NCI-H82 (cell line): Measurements from ENCODE around the gene A3GALT2.
A peak's percentile ranks its signal among the peaks of the same experiment; 100 is the strongest.

Experiments used
- DNase-seq: peaks from one replicate; lab custom pipeline; 2025; lab: John Stamatoyannopoulos, UW

The A3GALT2 gene

DNA sequence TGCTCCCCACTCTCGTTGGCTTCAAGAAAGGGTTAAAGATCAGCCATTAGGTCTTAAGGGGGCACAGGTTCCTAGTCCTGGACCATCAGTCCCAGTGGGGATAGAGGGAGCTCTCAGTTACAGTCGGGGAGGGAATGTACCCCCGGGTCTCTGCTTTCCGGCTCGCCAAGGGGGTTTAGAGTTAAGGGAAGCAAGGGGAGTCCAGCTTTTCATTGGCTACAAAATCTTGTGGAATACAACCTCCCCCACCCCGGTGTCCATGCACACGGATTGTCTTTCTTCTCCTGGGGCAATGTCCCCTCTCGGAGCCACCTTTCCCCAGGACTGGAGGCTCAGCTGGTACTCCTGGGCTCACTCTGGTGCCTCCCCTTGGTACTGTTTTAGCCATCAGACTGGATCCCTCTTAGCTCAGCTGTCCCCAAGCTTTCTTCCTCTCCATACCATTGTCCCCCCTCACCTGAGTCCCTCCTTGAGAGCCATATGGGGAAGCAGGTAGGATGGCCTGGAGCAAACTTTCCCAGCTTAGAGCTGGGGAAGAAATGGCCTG lies at the start of gene A3GALT2:
A3GALT2 (minus strand) TSS at position 480 of the 547 bp plus-strand sequence; CDS start at position 480, 0 bp downstream.
- DNase-seq, result no peak

DNA sequence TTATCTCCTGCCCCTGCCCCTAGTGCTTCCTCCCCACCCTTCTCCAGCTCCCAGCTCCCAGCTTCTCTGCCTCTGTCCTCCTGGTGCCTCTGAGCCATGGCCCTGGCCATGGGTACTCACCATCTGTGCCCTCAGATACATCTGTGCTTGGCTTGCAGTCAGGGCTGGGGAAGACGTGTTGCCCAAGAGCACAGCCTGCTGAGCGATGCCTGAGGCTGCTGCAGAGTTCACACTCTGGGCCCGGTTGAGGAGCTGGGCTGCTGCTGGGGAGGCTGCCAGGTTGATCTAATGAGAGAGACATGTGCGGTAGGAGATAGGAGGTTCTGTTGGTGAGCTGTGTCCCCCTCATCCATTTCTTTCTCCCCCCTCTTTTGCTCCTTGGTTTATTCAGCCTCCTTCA lies 49.4 kb upstream of the A3GALT2 start:
- DNase-seq, result no peak

DNA sequence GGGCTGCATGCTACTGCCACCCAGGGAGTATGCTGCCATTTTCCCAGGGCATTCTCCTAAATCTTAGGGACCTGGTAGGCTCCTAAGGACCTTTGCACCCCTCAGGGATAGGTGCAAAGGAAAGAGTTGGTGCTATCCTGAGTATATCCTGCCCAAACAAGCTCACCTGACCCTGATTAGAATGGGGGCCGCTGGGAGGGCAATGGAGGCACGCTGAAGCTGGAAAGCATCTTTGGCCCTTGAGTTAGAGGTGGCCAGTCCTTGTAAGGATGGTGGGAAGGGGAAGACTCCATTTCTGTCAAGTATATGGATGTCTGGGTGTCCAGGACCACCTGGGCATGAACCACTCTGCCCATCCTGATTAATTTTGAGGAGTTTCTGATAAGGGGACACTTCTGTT lies 48.9 kb upstream of the A3GALT2 start:
- no peak for DNase-seq

DNA sequence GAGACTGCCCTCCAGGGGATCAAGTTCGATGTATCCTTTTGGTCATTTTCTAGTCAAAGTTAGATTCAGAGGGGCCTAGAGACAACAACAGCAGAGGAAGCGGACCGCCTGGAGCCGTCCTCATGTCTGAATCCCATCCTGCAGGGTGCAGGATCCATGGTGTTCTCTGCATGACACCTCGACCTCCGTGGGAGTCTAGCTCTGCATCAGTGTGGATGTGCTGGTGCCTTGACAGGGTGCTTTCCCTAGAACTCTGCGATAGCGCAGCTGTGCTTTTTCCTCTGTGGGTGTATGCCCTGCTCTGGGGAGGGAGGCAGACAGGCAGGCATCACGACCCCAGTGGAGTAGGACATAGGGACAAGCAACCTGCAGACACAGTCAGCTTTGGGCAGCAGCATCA lies 48.2 kb upstream of the A3GALT2 start:
- no peak for DNase-seq

DNA sequence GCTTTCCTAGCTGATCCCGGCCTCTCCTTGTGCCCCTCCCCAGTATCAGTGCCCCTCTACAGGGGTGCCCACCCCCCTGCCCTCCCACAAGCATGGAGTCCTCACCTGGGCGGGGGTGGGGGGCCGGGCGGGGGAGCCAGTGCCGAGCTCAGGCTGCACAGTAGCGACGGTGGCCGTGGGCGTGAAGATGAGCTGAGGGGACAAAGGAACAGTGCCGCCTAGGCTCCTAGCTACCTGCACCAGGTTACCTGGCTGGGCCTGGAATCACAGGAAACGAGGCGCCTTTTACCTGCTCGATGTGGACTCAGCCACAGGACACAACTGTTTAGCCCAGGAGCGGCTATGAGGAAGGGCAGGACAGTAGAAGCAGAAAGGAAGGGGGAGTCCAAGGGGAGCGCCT lies 47.5 kb upstream of the A3GALT2 start:
- no peak for DNase-seq

DNA sequence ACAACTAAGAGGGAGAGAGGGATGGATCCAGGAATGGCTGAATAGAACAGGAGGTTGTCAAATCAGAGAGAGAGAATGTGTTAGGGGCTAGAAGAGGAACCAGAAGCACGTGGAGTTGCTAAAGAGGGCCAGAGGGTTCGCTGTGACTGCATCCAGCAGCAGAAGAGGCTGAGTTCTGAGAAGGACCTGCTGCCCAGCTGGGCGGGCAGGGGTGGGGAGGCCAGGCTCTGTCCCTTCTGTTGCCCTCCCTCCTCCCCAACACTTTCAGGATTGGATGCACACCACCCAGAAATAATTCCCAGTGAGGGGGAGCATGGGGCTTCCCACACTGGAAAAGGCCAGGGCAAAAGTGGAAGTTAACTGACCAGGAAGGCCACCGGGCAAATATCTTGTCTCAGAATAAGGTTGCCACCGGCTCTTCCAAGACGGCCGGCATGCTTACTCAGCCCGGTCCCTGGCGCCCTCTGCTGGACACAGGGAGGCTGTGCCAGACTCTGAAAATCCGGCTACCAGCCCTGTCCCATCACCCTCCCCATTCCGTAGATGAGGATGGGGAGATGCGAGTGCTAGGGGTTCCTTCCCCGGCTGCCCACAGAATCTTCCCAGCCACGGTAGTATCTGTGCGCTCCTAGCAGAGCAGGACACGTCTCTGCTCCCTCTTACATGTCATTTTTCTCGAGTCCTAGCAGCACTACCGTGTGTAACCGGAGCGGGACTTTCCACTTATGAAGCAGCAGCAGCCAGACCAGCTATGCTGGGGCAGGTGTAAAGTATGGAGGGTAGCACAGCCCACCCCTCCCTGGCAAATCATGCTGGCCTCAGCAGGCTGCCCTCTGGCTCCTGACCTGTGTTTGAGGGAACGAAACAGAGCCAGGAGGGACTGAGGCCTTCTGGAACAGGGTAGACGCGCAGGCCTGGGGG lies 46.8 kb upstream of the A3GALT2 start:
- peak; percentile 92 for DNase-seq

DNA sequence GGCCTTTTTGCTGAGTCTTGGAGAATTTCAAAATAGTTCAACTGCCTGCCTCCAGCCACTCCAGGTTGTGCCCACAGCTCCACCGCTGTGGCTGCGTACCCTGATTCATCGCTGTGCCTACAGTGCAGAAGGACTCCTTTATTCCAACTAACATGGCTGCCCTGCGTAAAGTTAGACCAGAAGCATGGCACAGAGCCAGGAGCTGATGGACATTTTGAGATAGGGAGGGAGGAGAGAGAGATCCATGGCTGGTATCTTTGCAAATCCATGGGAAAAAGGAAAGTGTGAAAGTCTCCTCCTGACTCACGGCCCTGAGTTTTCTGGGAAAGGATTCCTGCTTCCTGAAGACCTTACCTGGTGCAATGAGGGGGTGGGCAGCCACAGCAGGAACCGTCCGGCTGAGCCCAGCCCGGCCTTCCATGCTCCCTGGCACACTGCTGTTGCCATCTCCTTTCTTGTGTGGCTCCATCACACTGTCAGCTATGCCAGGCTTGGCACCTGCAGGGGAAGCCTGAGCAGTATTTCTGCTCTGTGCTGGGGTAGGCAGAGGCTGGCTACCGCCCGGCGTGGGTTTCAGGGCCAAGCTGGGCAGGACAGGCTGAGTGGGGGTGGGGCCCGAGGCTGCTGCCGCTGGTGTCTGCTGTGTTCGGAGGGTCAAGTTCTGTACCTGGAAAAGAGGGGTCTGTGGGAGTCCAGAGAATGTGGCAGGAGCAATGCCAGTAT lies 46.0 kb upstream of the A3GALT2 start:
- no peak for DNase-seq

DNA sequence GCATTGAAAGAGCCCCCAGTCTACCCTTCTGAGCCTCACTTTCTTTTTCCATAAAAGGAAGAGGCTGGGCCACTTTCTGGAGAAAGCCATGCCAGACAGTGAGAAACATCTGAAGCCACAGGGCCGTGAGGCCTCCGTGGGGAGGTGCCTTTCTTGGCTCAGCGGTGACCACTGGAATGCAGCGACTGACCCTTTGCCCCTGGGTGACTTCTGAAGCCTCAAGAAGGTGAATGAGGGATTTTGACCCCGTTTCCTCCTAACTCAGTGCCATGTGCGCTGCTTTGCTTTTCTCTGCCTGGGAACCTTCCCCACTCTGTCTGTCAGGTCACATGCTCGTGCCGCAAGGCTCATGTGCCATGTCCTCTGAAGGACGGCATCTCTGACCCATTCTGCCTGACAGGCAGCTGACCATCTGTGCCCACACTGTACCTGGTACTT lies 44.7 kb upstream of the A3GALT2 start:
- DNase-seq, result no peak

DNA sequence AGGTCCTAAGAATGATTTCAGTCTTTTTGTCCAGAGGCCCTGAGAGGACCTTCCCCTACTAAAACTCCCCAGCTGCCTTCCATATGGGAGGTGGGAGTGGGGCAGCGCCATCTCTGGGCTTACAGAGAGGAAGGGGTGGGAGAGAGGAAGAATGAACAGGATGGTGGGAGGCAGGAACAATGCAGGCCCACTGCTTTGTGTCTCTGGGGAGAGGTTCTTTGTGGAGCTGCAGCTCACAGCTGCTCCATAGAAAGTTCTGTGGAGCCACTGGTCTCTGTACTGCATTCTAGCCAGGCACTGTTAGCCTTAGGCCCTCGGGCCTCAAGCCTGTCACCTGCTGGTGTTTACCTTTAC lies 43.6 kb upstream of the A3GALT2 start:
- peak; percentile 86 for DNase-seq

DNA sequence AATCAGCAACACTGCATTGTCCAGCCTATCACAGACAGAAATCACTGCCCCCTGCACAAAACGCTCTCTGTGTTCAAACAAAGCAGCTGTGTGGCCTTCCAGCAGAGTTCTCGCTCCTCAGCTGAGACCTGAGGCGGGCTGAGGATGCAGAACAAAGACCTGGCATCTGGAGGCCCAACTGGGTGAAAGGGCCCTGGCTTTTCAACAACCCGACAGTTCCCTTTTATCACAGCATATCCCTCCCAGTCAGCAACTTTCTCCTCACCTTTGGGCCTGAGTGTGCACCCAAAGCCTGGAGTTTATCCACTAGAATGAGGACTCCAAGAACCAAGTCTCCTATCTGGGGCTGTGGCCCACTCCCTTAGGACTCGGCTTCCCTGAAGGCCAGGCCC lies 42.6 kb upstream of the A3GALT2 start:
- DNase-seq, result peak; percentile 61

DNA sequence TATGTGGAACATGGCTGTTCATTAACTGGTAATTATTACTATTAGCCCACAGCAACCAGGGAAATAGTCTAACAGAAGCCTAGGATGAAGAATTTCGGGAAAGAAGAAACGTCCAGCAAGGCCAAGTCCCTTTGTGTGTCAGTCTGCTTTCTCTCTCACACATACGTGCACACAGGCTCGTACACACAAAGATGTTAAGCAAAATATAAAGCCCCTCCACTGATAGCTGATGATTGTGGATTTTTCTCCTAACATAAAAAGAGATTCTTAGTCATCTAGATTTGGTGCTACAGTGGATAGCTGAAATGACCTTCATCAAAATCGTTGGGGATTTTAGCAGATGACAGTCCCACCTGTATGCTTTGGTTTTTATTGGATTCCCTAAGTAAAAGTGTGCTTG lies 42.1 kb upstream of the A3GALT2 start:
- DNase-seq, result no peak

DNA sequence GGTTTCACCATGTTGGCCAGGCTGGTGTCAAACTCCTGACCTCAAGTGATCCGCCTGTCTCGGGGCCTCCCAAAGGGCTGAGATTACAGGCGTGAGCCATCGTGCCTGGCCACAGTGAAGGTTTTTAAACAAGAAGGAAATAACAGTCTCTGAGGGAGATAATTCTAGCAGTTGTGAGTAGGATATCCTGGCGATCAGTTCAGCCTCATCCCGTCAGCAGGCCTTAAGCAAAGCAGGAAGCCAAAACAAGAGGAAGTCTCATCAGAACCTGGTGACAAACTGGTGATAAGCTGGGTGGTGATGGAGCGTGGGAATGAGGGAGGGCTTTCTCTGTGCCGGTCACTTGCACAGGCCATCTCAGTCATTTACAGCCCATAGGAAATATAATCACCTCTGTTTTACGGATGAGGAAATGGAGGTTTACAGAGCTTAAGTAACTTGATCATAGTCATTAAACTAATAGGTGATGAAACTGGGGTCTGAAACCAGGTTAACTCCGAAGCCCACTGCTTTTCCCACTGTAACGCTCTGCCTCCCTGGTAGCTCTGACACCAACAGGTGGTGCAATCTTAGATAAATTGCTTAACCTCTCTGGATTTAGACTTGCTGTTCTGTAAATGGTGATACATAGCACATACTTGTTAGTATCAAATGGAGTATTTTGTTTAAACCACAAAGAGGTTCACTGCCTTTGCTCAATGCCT lies 40.8 kb upstream of the A3GALT2 start:
- peak; percentile 59 for DNase-seq

DNA sequence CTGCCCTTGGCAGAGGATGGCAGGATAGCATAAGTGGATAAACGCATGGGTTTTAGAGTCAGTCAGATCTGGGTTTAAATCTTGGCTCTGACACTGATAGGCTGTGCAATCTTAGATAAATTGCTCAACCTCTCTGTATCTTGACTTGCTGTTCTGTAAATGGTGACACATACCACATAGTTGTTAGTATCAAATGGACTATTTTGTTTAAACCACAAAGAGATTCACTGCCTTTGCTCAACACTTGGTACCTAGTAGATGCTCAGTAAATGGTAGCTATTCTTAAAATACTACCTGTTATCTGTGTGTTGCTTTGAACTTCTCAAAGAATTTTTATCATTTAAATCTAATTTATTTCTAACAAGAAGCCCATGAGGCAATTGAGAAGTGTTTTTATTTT lies 39.5 kb upstream of the A3GALT2 start:
- no peak for DNase-seq

DNA sequence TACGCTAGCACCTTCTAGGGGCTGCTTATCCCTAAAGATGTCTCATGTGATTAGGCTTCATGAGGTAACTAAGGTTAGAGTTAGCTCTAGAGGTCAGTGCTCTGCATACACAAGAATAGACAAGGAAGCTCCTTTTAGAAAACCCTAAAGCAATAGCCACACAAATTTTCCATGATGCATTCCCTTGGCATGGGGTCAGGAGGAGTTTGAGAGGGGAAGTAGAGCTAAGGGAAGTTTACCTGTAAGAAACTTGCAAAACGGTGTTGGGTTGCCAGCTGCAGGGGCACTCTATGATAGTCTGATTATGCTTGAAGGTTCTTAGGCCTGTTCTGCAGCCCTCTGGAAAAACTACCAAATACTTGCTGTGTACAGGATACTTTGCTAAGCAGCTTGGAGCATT lies 39.0 kb upstream of the A3GALT2 start:
- no peak for DNase-seq

DNA sequence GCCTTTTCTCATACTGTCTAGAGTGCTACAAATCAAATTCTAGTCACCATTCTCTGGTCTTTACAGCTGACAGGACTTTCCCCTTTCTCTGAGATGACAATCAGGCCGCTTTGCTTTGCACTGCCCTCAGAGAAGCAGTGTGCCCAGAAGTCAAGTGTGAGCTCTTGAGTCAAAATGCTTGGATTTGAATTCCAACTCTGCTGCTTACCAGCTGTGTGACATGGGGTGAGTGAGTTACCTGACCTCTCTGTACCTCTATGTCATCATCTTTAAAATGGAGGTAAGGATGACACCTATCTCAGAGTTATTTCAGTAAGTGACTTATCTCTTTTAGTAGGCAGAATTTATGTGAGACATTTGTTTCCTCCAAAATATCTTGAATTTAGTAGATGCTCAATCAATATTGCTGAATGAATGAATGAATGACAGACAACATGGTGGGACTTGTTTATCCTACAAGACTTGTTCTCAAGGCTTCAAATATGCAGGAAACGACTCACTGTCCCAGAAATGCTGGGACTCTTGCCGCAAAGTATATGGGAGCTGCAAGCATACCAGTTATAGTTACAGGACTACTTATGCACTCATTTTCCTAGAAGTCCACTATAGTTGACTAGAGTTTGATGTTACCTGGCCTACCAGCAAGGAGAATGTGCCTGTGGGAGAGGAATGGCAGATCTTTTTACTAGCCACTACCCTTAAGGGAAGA lies 38.1 kb upstream of the A3GALT2 start:
- DNase-seq, result peak; percentile 67

DNA sequence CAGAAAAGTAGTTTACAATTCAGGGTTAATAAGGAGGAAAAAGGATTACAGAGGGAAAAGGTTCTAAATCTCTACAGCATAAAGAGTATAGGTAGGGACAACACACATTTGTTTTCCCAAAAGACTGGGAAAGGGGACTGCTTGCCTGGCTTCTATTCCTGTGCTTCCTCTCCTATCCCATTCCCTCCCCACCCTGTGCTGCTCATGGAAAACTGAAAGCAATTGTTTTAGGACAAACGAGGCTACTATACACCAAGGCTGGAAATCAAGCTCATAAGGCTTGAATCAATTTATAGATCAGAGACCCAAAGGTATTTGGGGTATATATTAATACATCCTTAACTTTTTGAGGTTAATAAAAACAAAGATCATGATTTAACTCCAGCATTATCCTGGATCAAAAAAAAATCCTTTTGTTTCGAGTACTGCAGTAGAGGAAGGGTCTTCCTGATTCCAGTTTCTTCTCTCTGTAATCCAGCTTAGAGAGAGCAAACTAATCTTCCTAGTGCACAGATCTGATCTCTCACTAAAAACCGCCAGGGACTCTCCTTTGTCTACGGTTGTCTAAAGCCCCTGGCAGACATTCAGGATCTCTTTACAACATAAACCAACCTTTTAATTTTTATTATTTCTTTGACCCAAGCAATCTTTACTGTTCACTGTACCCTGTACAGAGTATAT lies 37.4 kb upstream of the A3GALT2 start:
- peak; percentile 92 for DNase-seq

DNA sequence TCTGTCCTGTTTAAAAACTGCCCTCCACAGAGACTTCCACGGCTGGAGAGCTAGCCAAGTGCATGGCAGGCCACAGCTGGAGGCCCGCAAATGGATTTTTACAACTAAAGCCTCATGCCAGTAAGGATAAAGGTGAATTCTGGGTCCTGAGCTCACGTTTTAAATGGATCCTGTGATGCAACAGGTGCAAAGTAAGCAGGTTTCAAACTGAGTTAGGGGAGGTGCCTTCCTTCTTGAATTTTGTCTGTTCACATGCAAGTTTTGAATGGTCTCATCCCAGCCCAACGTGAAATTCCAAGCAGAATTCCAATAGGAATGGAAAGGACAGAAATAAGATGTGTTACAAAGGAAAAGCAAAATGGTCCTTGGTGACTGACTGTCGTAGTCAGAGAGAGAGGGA lies 36.2 kb upstream of the A3GALT2 start:
- DNase-seq, result no peak

DNA sequence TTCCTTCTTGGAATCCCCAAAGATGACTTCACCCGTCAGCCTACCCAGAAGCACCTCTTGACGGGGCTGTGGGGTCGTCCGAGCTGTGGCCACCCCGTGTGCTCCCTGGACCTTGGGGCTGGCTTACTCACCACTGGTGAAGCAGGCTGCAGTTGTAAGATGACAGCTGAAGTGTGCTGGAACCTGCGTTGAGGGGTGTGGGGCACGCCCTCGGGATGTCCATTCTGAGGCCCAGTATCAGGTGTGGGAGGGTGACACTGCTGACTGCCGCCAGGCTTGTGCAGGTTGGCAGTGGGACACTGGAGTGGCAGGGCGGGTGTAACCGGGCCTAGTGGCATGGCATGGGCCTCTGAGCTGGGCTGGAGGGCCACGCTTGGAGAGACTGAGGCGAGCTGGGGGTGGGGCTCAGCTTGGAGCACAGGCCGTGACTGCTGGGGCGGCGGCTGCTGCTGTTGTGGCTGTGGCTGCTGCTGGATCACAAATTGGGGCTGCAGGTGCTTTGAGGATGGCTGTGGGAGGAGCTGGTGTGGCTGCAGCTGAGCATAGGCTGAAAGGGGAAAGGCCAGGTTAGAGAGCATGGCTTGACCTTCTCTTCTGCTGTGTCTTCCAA lies 33.9 kb upstream of the A3GALT2 start:
- no peak for DNase-seq

DNA sequence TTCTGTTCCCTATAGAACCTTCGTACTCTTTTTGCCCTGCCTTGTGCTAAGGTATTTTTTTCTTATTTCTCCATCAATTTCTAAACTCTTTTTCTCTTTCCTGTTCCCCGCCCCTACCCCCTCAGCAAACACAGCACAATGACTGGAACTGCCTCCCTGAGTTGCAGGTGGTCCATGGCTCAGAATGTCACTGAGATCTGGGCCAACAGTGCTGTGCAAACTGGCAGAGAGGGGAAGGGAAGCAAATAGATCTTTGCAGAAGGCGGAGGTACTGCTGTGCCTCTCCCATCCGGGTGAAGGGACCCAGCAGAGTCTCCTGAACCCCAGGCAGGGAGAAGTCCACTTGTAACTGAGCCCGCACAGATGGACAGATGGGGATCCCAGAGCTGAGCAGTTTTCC lies 32.6 kb upstream of the A3GALT2 start:
- no peak for DNase-seq

DNA sequence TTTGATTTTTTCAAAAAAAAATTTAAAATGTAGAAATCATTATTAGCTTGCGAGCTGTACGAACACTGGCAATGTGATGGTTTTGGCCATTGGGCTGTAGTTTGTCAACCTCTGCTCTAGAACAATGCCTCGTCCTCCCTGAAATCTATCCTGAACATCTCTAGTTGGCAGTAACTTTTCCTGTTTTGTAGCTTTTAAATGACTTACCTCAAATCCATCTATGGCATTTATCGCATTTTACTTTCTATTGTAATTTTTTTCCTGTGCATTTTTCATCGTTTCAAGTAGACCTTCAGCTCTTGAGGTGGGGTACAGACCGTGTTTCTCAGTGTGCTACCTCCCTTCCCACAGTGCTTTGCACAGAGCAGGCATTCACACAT lies 30.4 kb upstream of the A3GALT2 start:
- no peak for DNase-seq
